Lower leg skin (tissue), 4 donors: ENCODE data around the gene AVPI1. TPM values are rescaled to one million over a fixed set of nuclear protein-coding genes. Genes with fewer than 3 reads are reported as not detected.

Experiments used
- DNase-seq, 2 donors: peaks; one replicate each; pipeline ENCODE4 v3.0.0-alpha.2; 2019; ENCODE audit warnings: low spot score in 2 of 2
- H3K4me3 ChIP-seq: fragments of 200-600 bp; sonication (generic); 2 replicates; pipeline ENCODE4 v1.5.1; 2017; ENCODE audit warnings: mild to moderate bottlenecking, low read depth; ENCODE audit not compliant: poor library complexity, severe bottlenecking
- POLR2A ChIP-seq, 2 donors: fragments of 450-650 bp; IDR thresholded peaks; one replicate each; pipeline ENCODE4 v1.6.1; 2016 to 2017; ENCODE audit warnings: antibody characterized with exemption in 2 of 2, mild to moderate bottlenecking in 1 of 2, moderate library complexity in 1 of 2
- WGBS, 2 donors: methylation state at CpG; one replicate each; pipeline ENCODE4 v1.1.5; 2018; 5-methylcytosine and 5-hydroxymethylcytosine counted together
- intact Hi-C: fragments of 100-400 bp; cut with DNase I; formaldehyde crosslinking; loops from one replicate; pipeline ENCODE4 v1.15.0; 2023; ENCODE audit warnings: low total_unique reads
- total RNA-seq, 4 donors: library from RNA; depleted of rRNA; stranded (reverse); fragments of >200 nt; gene quantifications; one replicate each; pipeline ENCODE4 v1.1.0, GENCODE V29; 2016
- TF ChIP-seq, protein P1 (sequence below), 3 donors: fragments of 450-650 bp; IDR thresholded peaks; one replicate each; pipeline ENCODE4 v1.5.1; 2016; ENCODE audit warnings: antibody characterized with exemption in 3 of 3, mild to moderate bottlenecking in 3 of 3, moderate library complexity in 2 of 3

Gene AVPI1
- total RNA-seq, 4 donors from 2014 or later = 133 to 169 (median 145) TPM

DNA sequence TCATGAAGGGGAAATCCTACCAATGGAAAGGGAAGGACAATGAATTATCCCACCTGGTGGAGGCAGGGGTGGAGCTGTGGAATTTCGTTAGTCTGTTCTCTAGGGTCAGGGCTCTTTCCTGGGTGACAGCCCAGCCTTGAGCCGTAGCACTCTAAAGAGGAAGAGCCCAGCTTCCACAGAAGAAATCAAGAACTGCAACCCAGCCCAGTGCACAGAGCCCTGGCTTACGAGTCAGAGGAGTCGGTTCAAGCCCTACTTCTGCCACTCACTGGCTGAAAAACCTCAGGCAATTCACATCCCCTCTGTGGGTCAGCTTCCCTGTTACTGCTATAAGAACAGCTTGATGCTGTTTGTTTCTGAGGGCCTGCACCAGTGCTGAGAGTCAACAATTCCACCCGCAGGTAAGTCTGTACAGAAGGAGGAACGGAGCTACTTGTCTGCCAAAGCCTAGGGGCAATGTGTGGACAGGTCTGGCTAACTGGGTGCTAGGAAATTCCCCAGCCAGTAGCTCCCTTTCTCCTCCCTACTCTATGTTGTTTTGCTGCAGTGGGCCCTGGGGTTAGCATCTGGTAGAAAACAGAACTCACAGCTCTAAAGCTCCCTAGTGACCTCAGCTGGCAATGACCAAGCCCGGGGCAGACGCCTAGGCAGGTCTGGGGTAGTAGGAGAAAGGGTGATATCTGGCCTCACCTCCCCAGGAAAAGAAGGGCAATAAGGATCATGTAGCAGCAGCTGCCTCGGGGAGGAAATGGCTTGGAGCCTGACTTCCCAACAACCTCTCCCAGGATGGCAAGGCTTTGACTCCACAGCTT lies 3.3 kb downstream of the AVPI1 start:
- no peak for DNase-seq
- WGBS, 2 donors = 27 to 29% methylated on average over 9 of the region's 9 CpGs
- intact Hi-C loops = no loop called here
- H3K4me3 ChIP-seq = no peak overlapping the region
- TF ChIP-seq, protein P1, sequence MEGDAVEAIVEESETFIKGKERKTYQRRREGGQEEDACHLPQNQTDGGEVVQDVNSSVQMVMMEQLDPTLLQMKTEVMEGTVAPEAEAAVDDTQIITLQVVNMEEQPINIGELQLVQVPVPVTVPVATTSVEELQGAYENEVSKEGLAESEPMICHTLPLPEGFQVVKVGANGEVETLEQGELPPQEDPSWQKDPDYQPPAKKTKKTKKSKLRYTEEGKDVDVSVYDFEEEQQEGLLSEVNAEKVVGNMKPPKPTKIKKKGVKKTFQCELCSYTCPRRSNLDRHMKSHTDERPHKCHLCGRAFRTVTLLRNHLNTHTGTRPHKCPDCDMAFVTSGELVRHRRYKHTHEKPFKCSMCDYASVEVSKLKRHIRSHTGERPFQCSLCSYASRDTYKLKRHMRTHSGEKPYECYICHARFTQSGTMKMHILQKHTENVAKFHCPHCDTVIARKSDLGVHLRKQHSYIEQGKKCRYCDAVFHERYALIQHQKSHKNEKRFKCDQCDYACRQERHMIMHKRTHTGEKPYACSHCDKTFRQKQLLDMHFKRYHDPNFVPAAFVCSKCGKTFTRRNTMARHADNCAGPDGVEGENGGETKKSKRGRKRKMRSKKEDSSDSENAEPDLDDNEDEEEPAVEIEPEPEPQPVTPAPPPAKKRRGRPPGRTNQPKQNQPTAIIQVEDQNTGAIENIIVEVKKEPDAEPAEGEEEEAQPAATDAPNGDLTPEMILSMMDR (IDR thresholded peaks at IDR 0.05) = no peak
- TF ChIP-seq POLR2A (IDR thresholded peaks at IDR 0.05) = no peak

DNA sequence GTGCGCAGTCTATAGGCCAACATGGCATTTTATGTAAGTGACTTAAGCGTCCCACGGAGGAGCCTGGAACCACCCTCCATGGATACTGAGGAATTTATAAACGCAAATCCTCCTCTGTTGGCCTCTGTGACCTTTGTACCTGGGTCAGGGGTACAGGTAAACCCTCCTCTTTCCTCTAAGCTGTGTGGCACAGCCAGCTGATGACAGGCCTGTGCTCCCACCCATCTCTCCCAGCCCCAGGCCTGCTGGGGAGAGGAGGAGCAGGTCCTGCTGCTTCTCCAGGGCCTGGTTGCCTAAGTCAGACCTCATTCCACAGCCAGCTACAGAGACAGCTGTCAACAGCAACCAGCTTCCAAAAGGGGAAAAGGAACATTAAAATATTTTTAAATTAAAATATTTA lies 5.0 kb downstream of the AVPI1 start:
- WGBS, 2 donors = 71 to 73% methylated on average over 4 of the region's 4 CpGs
- intact Hi-C loops = no loop called here
- no peak for DNase-seq
- no peak for TF ChIP-seq POLR2A (IDR thresholded peaks at IDR 0.05)
- TF ChIP-seq, protein P1 (IDR thresholded peaks at IDR 0.05) = no peak
- no peak overlapping the region for H3K4me3 ChIP-seq

DNA sequence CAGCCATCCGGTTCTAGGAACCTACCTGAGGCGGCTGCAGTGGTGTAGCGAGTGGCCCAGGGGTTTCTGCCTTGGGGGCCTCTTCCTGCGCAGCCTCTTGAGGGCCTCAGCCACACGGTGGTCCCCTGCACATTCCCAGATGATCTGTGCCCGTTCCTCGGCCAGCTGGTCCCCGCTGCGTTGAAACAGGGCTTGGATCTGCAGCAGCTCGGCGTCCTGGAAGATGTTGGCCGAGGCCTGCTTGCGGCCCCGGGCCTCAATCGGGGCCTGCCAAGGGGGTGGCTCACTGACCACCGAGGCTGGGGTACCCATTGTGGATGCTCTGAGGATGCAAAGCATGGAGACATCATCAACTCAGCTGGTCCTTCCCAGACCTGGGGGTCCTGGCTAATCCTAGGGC lies 7.4 kb downstream of the AVPI1 start:
- 92 to 93% methylated on average over 15 of the region's 16 CpGs for WGBS, 2 donors
- no peak overlapping the region for H3K4me3 ChIP-seq
- DNase-seq = no peak
- TF ChIP-seq, protein P1 (IDR thresholded peaks at IDR 0.05) = no peak
- no peak for TF ChIP-seq POLR2A (IDR thresholded peaks at IDR 0.05)
- intact Hi-C loops = no loop called here

DNA sequence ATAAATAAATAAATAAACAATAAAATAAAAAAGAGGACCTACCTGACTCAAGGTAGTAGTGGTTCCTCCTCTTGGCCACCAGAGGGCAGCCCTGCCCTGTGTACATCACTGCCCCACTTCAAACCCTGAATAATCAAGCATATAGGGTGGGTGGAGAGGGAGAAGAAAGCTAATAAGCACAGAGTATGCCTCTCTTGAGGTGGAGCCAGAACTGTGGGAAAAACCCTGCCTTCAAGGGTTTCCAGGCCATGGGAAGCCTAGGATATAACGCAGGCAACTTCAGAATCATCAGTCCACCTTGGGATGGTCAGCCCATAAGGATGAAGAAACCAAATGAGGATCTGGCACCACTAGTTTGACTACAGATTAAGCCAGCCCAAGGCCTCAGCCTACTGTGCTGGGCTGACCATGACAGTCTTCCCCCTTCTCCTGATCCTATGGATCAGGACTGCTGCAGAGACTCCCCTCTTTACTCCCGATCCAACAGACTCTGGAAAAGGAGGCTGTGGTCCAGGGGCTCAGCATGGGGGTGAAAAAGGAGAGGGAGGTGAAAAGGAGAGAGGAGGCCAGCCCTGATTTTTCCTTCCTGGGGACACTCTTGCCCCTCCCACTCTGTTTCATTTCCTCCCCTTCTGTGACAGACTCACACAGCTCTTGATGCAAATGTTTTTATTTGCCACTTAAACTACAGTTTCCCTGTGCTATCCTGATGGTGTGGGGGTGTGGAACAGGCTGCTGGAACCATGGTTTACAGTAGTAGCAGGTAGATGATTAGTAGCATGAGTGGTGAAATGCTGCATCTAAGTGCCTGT lies 10.1 kb downstream of the AVPI1 start:
- WGBS, 2 donors = 88 to 93% methylated on average over 2 of the region's 2 CpGs
- intact Hi-C loops = no loop called here
- TF ChIP-seq, protein P1 (IDR thresholded peaks at IDR 0.05) = peak in 1 of 3 donors; percentile 75
- no peak for TF ChIP-seq POLR2A (IDR thresholded peaks at IDR 0.05)
- no peak overlapping the region for H3K4me3 ChIP-seq
- DNase-seq = no peak

DNA sequence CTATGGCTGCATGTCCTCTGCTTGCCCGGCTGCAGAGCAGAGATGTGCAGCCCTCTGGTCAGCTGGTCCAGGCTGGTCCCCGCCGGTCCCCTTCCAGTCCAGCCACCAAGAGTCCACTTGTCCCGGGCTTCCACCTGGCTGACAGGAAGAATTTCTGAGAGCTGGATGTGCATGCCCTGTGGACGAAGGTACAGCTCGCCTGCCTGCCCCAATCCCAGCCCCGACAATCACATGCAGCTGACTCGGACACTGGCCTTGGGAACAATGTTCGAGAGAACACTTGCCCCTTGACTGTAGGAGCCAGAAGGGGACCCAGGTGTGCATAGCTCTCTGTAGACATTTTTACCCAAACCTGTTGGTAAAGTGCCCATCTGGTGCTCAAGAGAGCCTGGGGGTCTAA lies 11.8 kb downstream of the AVPI1 start:
- H3K4me3 ChIP-seq = no peak overlapping the region
- TF ChIP-seq POLR2A (IDR thresholded peaks at IDR 0.05) = no peak
- TF ChIP-seq, protein P1 (IDR thresholded peaks at IDR 0.05) = no peak
- WGBS, 2 donors = 89 to 91% methylated on average over 9 of the region's 9 CpGs
- intact Hi-C loops = no loop called here
- no peak for DNase-seq
